Activated naive CD4-positive, alpha-beta T cell (primary cell): Measurements from ENCODE around the gene RIN3.

Experiments
- DNase-seq, 4 experiments: peaks; one replicate each; lab custom pipeline; 2025; lab: John Stamatoyannopoulos, UW

RIN3 gene

DNA sequence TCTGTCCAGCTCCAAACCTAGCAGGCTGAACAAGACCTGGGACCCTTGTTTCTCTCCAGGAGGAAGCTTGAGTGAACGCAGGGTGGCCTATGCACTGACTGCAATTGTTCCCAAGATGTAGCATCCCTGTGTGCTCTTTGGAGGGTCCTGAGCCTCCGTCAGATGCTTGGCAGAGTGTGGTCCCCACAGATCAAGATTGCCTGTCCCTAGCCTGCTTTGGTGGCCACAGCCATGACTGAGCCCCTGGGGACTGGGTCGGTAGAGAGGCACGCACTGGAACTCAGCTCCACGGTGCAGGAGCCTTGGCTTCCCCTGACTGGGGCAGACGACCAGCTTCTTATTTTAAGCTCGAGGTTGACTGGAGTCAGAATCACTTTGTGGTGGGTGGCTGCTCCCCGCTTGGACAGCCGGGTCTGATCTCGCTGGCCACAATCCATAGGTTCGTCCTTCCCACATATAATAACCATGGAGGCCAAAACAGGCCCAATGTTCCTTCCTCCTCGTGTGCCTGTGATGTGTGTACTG lies 137.1 kb downstream of the RIN3 start:
- no peak for DNase-seq

DNA sequence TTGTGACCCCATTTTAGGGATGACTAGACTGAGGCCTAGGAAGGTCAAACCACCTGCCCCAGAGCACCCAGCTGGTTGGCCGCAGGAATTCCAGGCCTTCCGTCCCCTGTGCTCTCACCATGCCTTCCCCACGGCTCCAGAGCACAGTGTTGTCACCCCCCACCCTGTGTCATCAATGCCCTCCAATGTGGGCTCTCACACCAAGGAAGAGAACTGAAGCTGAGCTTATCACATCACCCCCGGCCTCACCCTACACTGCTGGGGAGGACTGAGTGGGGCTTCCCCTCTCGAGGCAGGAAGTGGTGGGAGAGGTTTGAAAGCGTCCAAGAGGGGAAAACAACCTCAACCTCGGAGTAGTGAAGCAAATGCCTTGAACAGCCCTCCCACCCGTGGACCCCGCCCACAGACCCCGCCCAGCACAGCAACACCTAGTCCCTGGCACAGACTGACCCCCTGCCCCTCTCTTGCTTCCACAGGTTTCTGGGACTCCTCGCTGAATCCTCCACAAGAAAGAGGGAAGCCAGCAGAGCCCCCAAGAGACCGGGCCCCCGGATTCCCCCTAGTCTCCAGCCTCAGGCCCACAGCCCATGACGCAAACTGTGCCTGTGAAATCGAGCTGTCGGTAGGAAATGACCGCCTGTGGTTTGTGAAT lies 137.7 kb downstream of the RIN3 start:
- DNase-seq: peak; percentile 24 to 76 (median 56)

DNA sequence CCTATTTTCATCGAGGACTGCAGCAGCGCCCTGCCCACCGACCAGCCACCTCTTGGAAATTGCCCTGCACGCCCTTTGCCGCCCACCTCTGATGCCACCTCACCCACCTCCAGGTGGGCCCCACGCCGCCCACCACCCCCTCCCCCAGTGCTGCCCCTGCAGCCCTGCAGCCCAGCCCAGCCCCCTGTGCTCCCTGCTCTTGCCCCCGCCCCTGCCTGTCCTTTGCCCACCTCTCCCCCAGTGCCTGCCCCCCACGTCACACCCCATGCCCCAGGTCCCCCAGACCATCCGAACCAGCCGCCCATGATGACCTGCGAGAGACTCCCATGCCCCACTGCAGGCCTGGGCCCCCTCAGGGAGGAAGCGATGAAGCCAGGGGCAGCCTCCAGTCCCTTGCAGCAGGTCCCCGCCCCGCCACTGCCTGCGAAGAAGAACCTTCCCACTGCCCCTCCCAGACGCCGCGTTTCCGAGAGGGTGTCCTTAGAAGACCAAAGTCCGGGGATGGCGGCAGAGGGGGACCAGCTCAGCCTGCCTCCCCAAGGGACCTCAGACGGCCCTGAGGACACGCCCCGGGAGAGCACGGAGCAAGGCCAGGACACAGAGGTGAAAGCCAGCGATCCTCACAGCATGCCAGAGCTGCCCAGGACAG lies 138.3 kb downstream of the RIN3 start:
- DNase-seq: peak in 2 of 4 experiments; percentile 23 to 27

DNA sequence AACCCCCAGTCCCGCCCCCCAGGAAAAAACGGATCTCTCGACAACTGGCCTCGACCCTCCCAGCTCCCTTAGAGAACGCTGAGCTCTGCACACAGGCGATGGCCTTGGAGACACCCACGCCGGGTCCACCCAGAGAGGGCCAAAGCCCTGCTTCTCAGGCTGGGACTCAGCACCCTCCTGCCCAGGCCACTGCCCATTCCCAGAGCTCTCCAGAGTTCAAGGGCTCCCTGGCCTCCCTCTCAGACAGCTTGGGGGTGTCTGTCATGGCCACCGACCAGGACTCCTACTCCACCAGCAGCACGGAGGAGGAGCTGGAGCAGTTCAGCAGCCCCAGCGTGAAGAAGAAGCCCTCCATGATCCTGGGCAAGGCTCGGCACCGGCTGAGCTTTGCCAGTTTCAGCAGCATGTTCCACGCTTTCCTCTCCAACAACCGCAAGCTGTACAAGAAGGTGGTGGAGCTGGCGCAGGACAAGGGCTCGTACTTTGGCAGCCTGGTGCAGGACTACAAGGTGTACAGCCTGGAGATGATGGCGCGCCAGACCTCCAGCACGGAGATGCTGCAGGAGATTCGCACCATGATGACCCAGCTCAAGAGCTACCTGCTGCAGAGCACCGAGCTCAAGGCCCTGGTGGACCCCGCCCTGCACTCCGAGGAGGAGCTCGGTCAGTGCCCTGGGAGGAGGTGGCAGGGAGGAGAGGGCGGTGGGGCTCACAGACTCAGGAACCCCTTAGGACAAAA lies 139.0 kb downstream of the RIN3 start:
- DNase-seq: no peak

DNA sequence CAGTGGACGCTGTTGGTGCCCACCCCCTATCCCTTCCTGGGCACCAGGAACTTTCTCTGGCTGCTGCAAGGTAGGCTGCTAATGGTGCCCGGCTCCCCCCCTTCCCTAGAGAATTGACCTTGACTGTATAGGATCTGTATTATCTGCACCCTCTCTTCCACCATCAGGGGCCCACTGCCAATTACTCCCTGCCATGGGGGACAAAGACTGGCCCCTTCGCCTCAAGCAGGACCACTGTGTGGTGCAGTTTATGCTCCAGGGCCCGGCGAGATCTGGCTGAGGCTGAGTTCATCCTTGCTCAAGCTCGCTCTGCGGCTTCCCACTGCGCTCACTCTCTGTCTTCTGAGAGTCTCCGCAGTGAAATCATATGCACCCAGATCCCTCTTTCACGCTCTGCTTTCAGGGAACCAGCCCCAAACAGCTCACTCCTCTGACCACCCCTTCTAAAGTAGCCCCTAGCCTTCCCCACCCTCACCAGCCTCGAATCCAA lies 139.6 kb downstream of the RIN3 start:
- DNase-seq: peak in 1 of 4 experiments; percentile 29

DNA sequence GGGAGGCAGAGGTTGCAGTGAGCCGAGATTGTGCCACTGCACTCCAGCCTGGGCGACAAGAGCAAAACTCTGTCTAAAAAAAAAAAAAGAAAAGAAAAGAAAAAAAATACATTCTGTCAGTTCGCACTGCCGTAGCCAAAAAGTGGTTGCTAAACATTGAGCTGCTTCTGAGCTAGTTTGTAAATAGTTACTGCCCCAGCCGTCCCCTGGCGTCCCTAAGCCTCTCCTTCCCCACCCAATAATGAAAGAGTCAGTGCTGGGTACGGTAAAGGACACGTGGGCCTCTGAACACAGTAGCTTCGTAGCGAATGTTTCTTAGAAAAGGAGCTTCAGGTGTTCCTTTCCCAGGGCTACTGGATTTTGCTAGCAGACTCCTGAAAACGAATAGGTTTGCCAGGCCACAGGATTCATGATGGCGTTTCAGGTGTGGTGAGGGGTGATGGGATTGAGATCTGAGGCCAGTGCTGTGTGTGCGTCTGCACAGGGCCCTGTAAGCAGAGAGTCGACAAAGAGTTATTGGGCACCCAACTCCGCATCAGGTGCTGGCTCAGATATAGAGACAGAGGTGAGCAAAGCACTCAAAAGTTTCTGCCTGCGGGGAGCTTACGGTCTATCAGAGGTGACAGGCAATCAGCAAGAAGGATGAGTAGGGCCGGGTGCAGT lies 140.8 kb downstream of the RIN3 start:
- DNase-seq: no peak

DNA sequence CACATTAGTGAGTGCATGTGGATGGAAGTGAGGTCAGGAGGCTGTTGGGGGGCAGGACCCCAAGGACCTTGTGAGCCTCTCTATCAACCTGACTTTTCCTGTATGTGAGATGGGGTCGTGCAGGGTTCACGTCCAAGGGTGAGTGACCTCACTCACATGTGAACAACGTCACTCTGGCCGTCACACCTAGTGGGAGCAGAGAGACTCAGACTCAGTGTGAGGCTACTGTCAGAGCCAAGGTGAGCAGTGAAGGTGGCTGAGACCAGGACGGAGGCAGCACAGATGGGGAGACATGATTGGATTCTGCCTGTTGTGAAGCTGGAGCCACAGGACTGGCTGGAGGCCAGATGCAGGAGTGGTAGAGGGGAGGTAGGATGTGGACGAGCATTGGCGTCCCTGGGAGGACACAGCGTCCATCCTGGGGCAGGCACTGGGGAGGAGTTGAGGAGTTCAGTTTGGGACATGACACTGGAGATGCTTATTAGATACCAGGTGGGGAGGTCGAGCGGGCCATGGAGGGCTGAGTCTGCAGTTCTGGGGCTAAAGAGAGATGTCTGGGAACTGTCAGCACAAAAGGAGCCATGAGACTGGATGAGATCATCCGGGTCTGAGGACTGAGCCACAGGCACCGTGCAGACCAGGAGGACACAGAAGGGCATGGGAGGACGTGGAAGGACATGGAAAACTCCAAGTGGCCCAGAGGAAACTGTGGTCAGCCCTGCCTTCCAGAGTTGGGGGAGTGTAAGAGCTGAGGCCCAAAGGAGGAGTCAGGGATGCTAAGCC lies 142.0 kb downstream of the RIN3 start:
- DNase-seq: no peak

DNA sequence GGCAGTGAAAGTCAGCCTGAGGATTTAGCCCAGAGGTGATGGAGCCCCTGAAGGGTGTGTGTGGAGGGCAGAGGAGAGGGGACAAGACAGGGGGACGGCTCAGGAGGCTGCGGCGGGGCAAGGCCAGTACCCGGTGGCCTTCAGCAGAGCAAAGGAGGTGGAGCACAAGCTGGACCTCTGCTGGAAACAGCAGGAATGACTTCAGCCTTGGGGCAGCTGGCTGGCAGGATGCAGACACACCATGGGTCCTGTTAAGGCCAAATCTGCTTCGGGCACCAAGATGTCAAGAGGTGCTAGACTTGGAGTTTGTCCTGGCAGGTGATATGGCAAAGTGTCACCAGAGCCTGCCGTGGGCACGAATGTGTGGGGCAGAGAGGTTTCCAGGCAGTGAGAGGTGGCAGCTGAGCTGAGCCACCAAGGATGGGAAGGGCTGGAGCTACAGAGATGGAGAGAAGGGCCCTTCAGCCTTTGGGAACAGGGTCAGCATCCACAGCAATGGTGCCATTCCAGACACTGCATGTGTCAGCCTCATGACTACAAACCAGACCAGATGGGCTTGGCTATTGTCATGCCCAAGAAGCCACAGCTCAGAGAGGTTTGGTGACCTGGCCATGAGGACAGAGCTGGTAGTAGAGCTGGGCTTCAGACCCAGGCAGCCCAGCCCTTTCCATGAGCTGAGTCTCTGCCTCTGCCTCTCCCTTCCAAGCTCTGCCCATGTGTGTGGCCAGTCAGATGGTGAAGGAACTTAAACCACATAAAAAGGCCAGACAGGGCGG lies 142.9 kb downstream of the RIN3 start:
- DNase-seq: no peak

DNA sequence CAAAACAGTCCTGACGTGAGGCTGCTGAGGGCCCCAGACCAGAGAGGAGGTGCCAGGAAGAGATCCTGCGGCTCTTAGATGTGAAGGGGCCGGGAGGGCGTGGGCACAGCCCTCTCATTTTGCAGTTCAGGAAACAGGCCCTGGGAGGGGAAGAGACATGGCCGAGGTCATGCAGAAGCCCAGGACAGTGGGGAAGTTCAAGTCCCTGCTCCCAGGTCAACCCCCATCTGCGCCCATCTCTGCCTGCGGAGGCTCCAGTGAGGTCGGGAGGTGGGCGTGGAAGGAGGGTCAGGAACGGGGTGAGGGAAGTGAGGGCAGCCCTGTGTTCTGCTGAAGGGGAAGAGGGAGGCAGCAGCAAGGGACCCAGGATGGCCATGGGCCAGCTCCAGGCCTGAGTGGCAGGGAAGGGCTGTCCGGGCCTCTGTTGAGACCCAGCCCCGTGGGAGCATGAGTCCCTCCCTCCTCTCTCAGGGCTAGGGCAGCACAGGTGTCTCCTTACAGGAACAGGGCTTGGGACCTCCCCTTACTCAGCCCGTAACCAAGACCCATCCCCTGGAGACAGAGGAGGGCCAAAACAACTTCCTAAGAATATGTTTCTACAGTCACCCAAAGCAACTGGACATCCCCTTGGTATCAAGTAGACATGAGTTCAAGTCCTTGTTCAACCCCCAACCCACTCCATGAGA lies 144.0 kb downstream of the RIN3 start:
- no peak for DNase-seq

DNA sequence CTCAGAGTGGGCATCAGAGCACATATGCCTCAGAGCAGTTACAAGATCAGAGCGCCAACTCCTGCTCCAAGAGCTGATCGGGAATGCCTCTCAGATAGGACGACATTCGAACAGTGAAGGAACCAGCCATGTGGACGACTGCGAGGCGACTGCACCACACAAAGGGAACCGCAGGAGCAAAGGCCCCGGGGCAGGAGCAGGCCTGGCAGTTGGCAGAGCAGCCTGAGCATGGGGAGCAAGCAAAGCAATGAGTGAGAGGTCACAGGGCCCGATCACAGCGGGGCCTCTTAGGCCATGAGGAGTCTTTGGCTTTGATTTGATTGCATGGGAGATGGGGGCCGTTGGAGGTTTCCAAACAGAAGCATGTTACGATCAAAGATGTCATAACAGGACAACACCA lies 144.6 kb downstream of the RIN3 start:
- no peak for DNase-seq

DNA sequence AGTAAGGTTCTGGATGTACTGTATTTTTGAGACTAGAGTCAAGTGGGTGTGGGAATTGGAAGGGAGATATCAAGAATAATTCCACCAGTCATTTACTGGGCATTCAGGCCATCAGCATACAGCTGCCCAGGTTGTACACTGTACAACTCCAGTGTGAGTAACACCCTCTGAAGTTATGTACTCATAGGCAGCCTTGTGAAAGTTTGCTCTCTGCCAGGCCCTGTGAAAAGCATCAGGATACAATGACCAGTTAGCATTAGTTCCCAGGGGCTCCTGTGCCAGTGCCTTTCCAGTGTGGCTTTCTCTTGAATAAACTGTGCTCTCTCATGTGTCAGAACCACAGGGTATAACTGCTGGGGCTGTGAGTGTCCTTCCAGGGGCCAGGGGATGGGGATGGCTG lies 145.1 kb downstream of the RIN3 start:
- no peak for DNase-seq

DNA sequence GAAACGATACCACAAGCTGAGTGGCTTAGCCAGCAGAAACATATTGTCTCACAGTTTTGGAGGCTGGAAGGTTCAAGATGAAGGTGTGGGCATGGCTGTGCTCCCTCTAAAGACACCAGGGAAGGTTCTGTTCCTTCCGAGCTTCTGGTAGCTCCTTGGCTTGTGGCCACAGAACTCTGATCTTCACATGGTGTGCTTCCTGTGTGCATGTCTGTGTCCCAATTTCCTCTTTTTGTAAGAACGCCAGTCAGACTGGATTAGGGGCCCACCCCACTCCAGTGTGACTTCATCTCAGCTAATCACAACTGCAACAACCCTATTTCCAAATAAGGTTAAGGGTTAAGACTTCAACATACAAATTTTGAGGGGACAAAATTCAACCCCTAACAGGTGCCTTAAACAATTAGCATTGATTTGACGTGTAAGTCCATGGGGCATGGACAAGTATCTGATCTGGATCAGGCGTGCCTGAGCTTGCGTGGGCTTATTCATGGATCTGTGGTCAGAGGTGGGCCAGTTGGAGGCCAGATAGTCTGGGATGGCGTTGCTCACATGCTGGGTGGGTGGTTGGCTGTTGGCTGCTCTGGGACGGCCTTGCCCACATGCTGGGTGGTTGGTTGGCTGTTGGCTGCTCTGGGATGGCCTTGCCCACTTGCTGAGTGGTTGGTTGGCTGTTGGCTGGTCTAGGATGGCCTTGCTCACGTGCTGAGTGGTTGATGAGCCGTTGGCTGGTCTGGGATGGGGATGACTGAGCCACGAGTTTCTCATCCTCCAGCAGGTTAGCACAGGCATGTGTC lies 146.4 kb downstream of the RIN3 start:
- no peak for DNase-seq

DNA sequence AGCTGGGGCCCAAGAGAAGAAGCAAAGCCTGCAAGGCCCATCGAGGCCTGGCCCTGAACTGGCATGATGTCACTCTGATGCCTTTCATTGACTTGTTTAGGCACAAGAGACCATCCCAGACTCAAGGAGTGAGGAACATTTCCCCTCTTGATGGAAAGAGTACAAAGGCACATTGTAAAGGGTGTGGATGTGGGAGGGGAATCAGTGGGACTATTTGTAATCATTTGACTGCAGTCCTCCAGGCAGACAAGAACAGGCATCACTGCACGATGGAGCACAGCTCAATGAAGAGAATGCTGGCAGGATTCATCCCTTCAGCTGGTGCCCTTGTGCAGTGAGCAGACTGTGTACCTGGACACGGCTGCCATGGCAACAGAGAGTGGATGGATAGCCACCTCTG lies 147.0 kb downstream of the RIN3 start:
- no peak for DNase-seq

DNA sequence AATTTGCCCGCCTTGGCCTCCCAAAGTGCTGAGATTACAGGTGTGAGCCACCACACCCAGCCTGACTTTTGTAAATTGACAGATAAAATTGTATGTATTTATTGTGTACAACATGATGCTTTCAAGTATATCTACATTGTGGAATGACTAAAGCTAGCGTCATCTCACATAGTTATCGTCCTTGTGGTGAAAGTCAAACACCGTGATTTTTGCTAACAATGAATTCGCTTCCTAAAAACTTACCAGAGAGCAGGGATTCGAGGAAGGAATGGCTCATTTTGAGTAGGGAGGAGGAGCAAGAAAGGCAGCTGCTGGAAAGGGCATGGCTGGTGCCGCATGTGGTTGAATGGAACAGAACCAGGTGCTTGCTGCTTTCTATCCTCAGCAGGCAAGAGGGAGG lies 149.5 kb downstream of the RIN3 start:
- no peak for DNase-seq

DNA sequence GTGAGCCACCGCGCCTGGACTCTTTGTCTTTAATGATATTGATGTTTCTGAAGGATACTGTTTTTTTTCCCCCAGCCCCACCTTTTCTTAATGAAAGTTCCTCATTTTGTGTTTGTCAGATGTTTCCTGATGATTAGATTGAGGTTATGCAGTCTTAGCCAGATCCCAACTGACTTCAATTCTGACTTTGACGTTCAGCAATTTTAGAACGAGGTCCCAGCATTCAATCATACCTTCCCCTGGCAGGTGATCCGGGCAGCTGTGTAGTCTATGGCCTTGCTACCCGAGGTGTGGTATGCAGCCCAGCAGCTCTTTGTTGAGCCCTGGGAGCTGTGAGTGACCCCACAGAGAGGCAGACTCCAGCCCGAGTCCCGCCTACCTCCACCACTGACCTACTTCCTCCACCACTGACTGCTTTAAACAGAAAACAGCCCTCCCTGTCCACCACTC lies 152.1 kb downstream of the RIN3 start:
- no peak for DNase-seq

DNA sequence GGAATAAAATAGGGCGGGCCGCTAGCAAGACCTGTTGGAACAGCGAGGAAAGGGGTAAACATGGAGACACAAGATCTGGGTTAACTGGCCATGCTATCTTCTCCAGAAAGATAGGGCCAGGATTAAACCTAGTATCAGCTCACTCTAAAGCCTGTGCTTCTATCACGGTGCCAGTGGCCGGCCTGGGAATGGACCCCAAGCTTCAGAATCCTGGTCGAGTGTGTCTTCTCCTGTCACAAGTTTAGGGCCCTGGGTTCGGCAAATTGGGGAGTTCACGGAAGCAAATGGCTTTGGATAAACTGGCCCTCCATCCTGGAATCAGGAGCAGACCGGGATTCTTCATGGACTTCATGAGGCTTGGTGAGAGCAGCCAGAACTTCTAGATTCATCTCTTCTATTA lies 152.7 kb downstream of the RIN3 start:
- DNase-seq: no peak

DNA sequence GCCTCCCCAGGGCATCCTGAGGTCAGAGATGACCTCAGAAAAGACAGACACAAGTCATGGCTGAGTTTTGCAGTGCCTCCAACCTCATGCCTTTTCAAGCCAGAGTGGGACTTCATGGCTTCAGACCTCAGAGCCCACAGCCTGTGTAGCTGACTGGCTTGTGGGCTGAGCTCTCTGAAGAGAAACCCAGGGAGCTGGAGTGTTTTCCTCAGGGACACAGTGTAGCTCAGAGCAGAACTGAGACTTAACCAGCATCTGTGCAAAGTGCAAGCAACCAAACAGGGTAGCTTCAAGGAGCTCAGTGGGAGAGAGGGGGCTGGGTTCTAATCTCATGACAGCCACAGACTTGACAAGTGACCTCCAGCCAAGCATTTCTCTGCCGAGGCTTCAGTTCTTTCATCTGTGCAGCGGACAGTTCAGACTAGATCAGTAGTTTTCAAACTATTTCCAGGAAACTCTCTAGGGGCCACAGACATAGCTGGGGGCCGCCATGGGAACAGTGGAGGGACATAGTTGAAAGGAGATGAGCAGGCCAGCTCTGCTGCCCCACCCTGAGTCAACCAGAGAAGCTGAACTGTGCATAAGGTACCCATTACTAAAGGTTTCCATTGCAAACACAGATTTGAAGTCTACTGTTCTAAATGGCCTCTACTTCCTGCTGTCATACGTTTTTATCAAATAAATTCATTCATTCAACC lies 154.8 kb downstream of the RIN3 start:
- no peak for DNase-seq

DNA sequence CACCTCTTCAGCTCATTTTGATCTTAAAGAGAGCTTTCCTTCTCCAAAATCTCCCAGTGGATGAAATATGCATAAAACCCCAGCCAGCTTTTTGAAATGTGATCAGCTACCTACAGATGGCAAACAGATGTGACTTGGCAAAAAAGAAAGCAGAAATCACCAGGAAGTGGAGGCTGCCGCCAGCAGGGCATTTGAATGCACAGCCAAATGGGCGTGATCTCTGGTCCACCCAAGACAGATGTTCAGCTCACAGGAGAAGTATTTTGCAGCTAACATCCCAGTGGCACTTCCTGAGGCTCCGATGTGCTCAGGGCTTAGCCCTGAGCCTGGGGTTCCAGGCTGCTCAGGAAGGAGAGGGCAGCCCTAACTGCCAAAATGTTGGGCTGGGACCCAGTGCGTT lies 156.6 kb downstream of the RIN3 start:
- no peak for DNase-seq
